Measurements from ENCODE around the gene PDF.
"Not testable (repeated sequence)": the region's sequence is repeated elsewhere in the genome, so short reads cannot be mapped to it uniquely, and the experiment has no call there.

Gene PDF

GRCh38 chr16:69316595-69317034, 13.8 kb downstream of the PDF start:
- DNase-seq (ENCODE audit: low read depth), result no peak

- no peak for DNase-seq (ENCODE audit: low read depth)
Measured at GRCh38 chr16:69315486-69316311, 14.7 kb downstream of the PDF start.

- no peak for DNase-seq (ENCODE audit: low read depth)
Measured at GRCh38 chr16:69314534-69314933, 15.9 kb downstream of the PDF start.

GRCh38 chr16:69313469-69313868, 16.9 kb downstream of the PDF start:
- DNase-seq (ENCODE audit: low read depth), result no peak

GRCh38 chr16:69311533-69312387, 18.6 kb downstream of the PDF start:
- DNase-seq (ENCODE audit: low read depth), result peak; percentile 23

- peak; percentile 97 for DNase-seq (ENCODE audit: low read depth)
Measured at GRCh38 chr16:69310653-69311532, 19.5 kb downstream of the PDF start, which contains the start of gene VPS4A. VPS4A (plus strand) TSS chr16:69311350; CDS start chr16:69311512, 162 bp downstream.

- no peak for DNase-seq (ENCODE audit: low read depth)
Measured at GRCh38 chr16:69309316-69309715, 21.1 kb downstream of the PDF start.

GRCh38 chr16:69307856-69308255, 22.5 kb downstream of the PDF start:
- no peak for DNase-seq (ENCODE audit: low read depth)

- DNase-seq (ENCODE audit: low read depth), result no peak
Measured at GRCh38 chr16:69307091-69307490, 23.3 kb downstream of the PDF start.

- DNase-seq (ENCODE audit: low read depth), result no peak
Measured at GRCh38 chr16:69306031-69306430, 24.4 kb downstream of the PDF start.

GRCh38 chr16:69302301-69302700, 28.1 kb downstream of the PDF start:
- no peak for DNase-seq (ENCODE audit: low read depth)

- no peak for DNase-seq (ENCODE audit: low read depth)
Measured at GRCh38 chr16:69301861-69302260, 28.5 kb downstream of the PDF start.

GRCh38 chr16:69301187-69301586, 29.2 kb downstream of the PDF start:
- DNase-seq (ENCODE audit: low read depth), result no peak

- no peak for DNase-seq (ENCODE audit: low read depth)
Measured at GRCh38 chr16:69298261-69298660, 32.1 kb downstream of the PDF start.

- not testable (repeated sequence) for DNase-seq (ENCODE audit: low read depth)
Measured at GRCh38 chr16:69296771-69297170, 33.6 kb downstream of the PDF start.

GRCh38 chr16:69294051-69294450, 36.3 kb downstream of the PDF start:
- no peak for DNase-seq (ENCODE audit: low read depth)

GRCh38 chr16:69293401-69293800, 37.0 kb downstream of the PDF start:
- DNase-seq (ENCODE audit: low read depth), result no peak

- not testable (repeated sequence) for DNase-seq (ENCODE audit: low read depth)
Measured at GRCh38 chr16:69291657-69292056, 38.7 kb downstream of the PDF start.

- peak; percentile 20 for DNase-seq (ENCODE audit: low read depth)
Measured at GRCh38 chr16:69286941-69287713, 43.3 kb downstream of the PDF start.

- no peak for DNase-seq (ENCODE audit: low read depth)
Measured at GRCh38 chr16:69285240-69285639, 45.1 kb downstream of the PDF start.

- DNase-seq (ENCODE audit: low read depth), result no peak
Measured at GRCh38 chr16:69283851-69284250, 46.5 kb downstream of the PDF start.
